CD4-positive, alpha-beta T cell treated with Interleukin-15 for 4 hours (primary cell): ENCODE data around the gene WNT8A.

ENCODE experiments used
- DNase-seq: peaks from one replicate; pipeline ENCODE4 v3.0.0-alpha.2; 2020; ENCODE audit warnings: low spot score

The WNT8A gene

GRCh38 chr5:138140268-138140667, 56.4 kb downstream of the WNT8A start:
- DNase-seq = no peak
